ENCODE measurements around the gene CLK1.

CLK1 gene

GRCh38 chr2:200811333-200812121 lies 52.9 kb downstream of the CLK1 start, which contains the start of gene BZW1:
Gene BZW1 (plus strand): TSS chr2:200811910. CDS start chr2:200813218, 1,308 bp downstream.
- DNase-seq, result peak; percentile 98

- DNase-seq, result no peak
Observed at GRCh38 chr2:200810998-200811332, 53.5 kb downstream of the CLK1 start.

- DNase-seq, result peak; percentile 78
Observed at GRCh38 chr2:200810252-200810997, 54.0 kb downstream of the CLK1 start.

GRCh38 chr2:200809506-200810251 lies 54.8 kb downstream of the CLK1 start:
- DNase-seq, result no peak
